ENCODE results near the gene CRACR2A.

GRCh38 chr12:3627336-3627735 lies 125.6 kb downstream of the CRACR2A start:
- no peak for TF ChIP-seq SP1 (IDR thresholded peaks at IDR 0.05)
- TF ChIP-seq BHLHE40 (IDR thresholded peaks at IDR 0.05; ENCODE audit: borderline replicate concordance): no peak
- no peak for TF ChIP-seq ARNT (IDR thresholded peaks at IDR 0.05)
- TF ChIP-seq CTBP1 (IDR thresholded peaks at IDR 0.05; ENCODE audit: borderline replicate concordance): no peak
- no peak for TF ChIP-seq FOXK2 (IDR thresholded peaks at IDR 0.05)

Measured in HEK293T (cell line).